Sigmoid colon (tissue), 7 donors: ENCODE measurements around the gene CLDND2. TPM values are rescaled to one million over a fixed set of nuclear protein-coding genes. Genes with fewer than 3 reads are reported as not detected.

Source experiments
- DNase-seq: peaks from one replicate; pipeline ENCODE4 v3.0.0-alpha.2; 2019
- H3K27ac ChIP-seq, 4 donors: fragments of 200-600 bp; sonication (generic); one replicate each; pipeline ENCODE4 v1.5.1; 2016 to 2019; ENCODE audit warnings: mild to moderate bottlenecking in 1 of 4
- H3K27me3 ChIP-seq, 3 donors: fragments of 200-600 bp; sonication (generic); one replicate each; pipeline ENCODE4 v1.5.1; 2019; ENCODE audit warnings: mild to moderate bottlenecking in 1 of 3
- H3K36me3 ChIP-seq, 4 donors: fragments of 200-600 bp; sonication (generic); one replicate each; pipeline ENCODE4 v1.5.1; 2016 to 2019
- H3K4me1 ChIP-seq, 4 donors: fragments of 200-600 bp; sonication (generic); one replicate each; pipeline ENCODE4 v1.5.1; 2017 to 2019
- H3K4me3 ChIP-seq, 4 donors: fragments of 200-600 bp; sonication (generic); one replicate each; pipeline ENCODE4 v1.5.1; 2017 to 2019; ENCODE audit warnings: mild to moderate bottlenecking in 2 of 4, moderate library complexity in 1 of 4
- H3K9me3 ChIP-seq, 4 donors: fragments of 200-600 bp in 3 of 4; sonication (generic) in 3 of 4; one replicate each; pipeline versions ENCODE4 v1.5.1 to v1.6.1; 2013 to 2019
- CTCF ChIP-seq, 4 experiments: fragments of 450-650 bp in 3 of 4; fragments of 200-600 bp in 1 of 4; IDR thresholded peaks; one replicate each; pipeline ENCODE4 v1.5.1; 2016 to 2019; ENCODE audit warnings: antibody characterized with exemption in 4 of 4, mild to moderate bottlenecking in 3 of 4, moderate library complexity in 2 of 4
- EP300 ChIP-seq, 4 donors: sonication (generic); formaldehyde crosslinking; IDR thresholded peaks; one replicate each; pipeline ENCODE4 v1.6.1; 2017; ENCODE audit warnings: antibody characterized with exemption in 4 of 4
- POLR2A ChIP-seq, 2 donors: fragments of 450-650 bp; IDR thresholded peaks; one replicate each; pipeline ENCODE4 v1.6.1; 2016; ENCODE audit warnings: antibody characterized with exemption in 2 of 2, mild to moderate bottlenecking in 2 of 2, moderate library complexity in 2 of 2
- POLR2AphosphoS5 ChIP-seq, 4 donors: sonication (generic); formaldehyde crosslinking; IDR thresholded peaks; one replicate each; pipeline ENCODE4 v1.6.1; 2017; ENCODE audit warnings: antibody characterized with exemption in 4 of 4
- WGBS, 2 donors: extraction: QIAGEN DNeasy Blood & Tissue Kit; methylation state at CpG; one replicate each; pipeline ENCODE4 v1.1.7; 2013; 5-methylcytosine and 5-hydroxymethylcytosine counted together
- intact Hi-C: fragments of 100-400 bp; cut with DNase I; formaldehyde crosslinking; loops from one replicate; pipeline ENCODE4 v1.15.1; 2023
- polyA plus RNA-seq, 3 donors: library from polyadenylated mRNA; stranded (reverse); fragments of 200-250 nt; gene quantifications; one replicate each; pipeline ENCODE4 v1.2.3, GENCODE V29; 2013
- total RNA-seq, 4 donors: library from RNA; depleted of rRNA; stranded (reverse); fragments of >200 nt; gene quantifications; one replicate each; pipeline ENCODE4 v1.1.0, GENCODE V29; 2016
- donor health status: healthy with polysubstance abuse.
- donor health status: Bipolar disorder and iron deficiency.
- donor health status: healthy.

The CLDND2 gene
- total and polyA plus RNA-seq, 7 donors: 0.35 to 3.6 TPM; not detected in 5

- 1% methylated on average over 64 of the region's 64 CpGs for WGBS, 2 donors
- TF ChIP-seq CTCF (IDR thresholded peaks at IDR 0.05) (no peak), POLR2AphosphoS5 (IDR thresholded peaks at IDR 0.05) (peak in 1 of 4 donors; percentile 60), POLR2A (IDR thresholded peaks at IDR 0.05) (no peak)
- intact Hi-C loops: loop anchor here (1.0 to 10.0 kb wide), 3 partner anchors 27 to 322 kb away; partner anchors contain the start of gene ZNF175
- peak overlapping the region; percentile 97 to 100 (median 98) for H3K27ac ChIP-seq
- H3K27me3 ChIP-seq: no peaks in the 10 kb centered on the region
- H3K9me3 ChIP-seq: no peaks in the 10 kb centered on the region
- H3K36me3 ChIP-seq: no peaks in the 10 kb centered on the region
- peaks cover 0 to 46% (median 26%) of the 10 kb centered on the region in 4 donors for H3K4me1 ChIP-seq
- peak; percentile 100 for DNase-seq
- H3K4me3 ChIP-seq: peak overlapping the region; percentile 64 to 93 (median 74)
Measured at GRCh38 chr19:51367565-51368365, 1.0 kb downstream of the CLDND2 start.

GRCh38 chr19:51367255-51367564, 1.6 kb downstream of the CLDND2 start:
- H3K4me1 ChIP-seq: peaks cover 0 to 51% (median 27%) of the 10 kb centered on the region in 4 donors
- peak; percentile 95 to 99 (median 99) for TF ChIP-seq POLR2AphosphoS5 (IDR thresholded peaks at IDR 0.05)
- peak in 1 of 4 donors; percentile 11 for TF ChIP-seq EP300 (IDR thresholded peaks at IDR 0.05)
- TF ChIP-seq CTCF (IDR thresholded peaks at IDR 0.05): no peak
- peak; percentile 82 to 89 for TF ChIP-seq POLR2A (IDR thresholded peaks at IDR 0.05)
- WGBS, 2 donors: 0 to 1% methylated on average over 15 of the region's 15 CpGs

GRCh38 chr19:51366389-51367254, 2.2 kb downstream of the CLDND2 start:
- intact Hi-C loops: loop anchor here (1.0 to 10.0 kb wide), 3 partner anchors 26 to 323 kb away; partner anchors contain the start of gene ZNF175
- WGBS, 2 donors: 0 to 1% methylated on average over 54 of the region's 54 CpGs
- Histone ChIP-seq H3K9me3 (no peaks in the 10 kb centered on the region), H3K27ac (peak overlapping the region; percentile 97 to 100 (median 98)), H3K36me3 (no peaks in the 10 kb centered on the region), H3K27me3 (no peaks in the 10 kb centered on the region), H3K4me3 (peak overlapping the region; percentile 64 to 93 (median 74)), H3K4me1 (peaks cover 0 to 54% (median 27%) of the 10 kb centered on the region in 4 donors)
- peak; percentile 85 to 99 (median 96) for TF ChIP-seq POLR2AphosphoS5 (IDR thresholded peaks at IDR 0.05)
- TF ChIP-seq EP300 (IDR thresholded peaks at IDR 0.05): no peak
- TF ChIP-seq POLR2A (IDR thresholded peaks at IDR 0.05): peak; percentile 52 to 64
- TF ChIP-seq CTCF (IDR thresholded peaks at IDR 0.05): no peak
- peak; percentile 100 for DNase-seq

More at GRCh38 chr19:51367255-51367564, 1.6 kb downstream of the CLDND2 start:
- DNase-seq: no peak
- intact Hi-C loops: loop anchor here (1.0 to 10.0 kb wide), 2 partner anchors 208 to 322 kb away; partner anchors contain the start of gene ZNF175
- Histone ChIP-seq H3K27me3 (no peaks in the 10 kb centered on the region), H3K4me3 (peak overlapping the region; percentile 64 to 93 (median 74)), H3K36me3 (no peaks in the 10 kb centered on the region), H3K9me3 (no peaks in the 10 kb centered on the region), H3K27ac (peak overlapping the region; percentile 97 to 100 (median 98))

GRCh38 chr19:51365965-51366388, 2.8 kb downstream of the CLDND2 start, which contains the start of gene ETFB:
Gene ETFB (minus strand): TSS chr19:51366388. CDS start chr19:51366326, 62 bp downstream.
- WGBS, 2 donors: 0% methylated on average over 27 of the region's 27 CpGs
- H3K4me3 ChIP-seq: peak within 1 kb of the TSS; percentile 64 to 93 (median 74)
- H3K36me3 ChIP-seq: no peaks in the 10 kb centered on the region
- DNase-seq: no peak
- H3K27me3 ChIP-seq: no peaks in the 10 kb centered on the region
- peak in 2 of 4 donors; percentile 80 to 91 for TF ChIP-seq POLR2AphosphoS5 (IDR thresholded peaks at IDR 0.05)
- TF ChIP-seq CTCF (IDR thresholded peaks at IDR 0.05): no peak
- TF ChIP-seq POLR2A (IDR thresholded peaks at IDR 0.05): no peak
- TF ChIP-seq EP300 (IDR thresholded peaks at IDR 0.05): no peak
- H3K9me3 ChIP-seq: no peaks in the 10 kb centered on the region
- H3K4me1 ChIP-seq: peaks cover 0 to 54% (median 27%) of the 10 kb centered on the region in 4 donors
- intact Hi-C loops: loop anchor here (1.0 to 10.0 kb wide), 2 partner anchors 26 to 209 kb away; partner anchors contain the start of gene ZNF175
- H3K27ac ChIP-seq: peak within 1 kb of the TSS; percentile 97 to 100 (median 98)
